Hepatocyte (in vitro differentiated cells): ENCODE results near the gene ZBTB7C. TPM values are rescaled to one million over a fixed set of nuclear protein-coding genes. Genes with fewer than 3 reads are reported as not detected.

Experiments used
- DNase-seq: peaks from one replicate; pipeline ENCODE4 v3.0.0-alpha.2; 2016; ENCODE audit warnings: low spot score
- H2AFZ ChIP-seq: fragments of 200-600 bp; sonication (generic); 2 replicates; pipeline ENCODE4 v1.6.0; 2016; ENCODE audit warnings: antibody characterized with exemption, mild to moderate bottlenecking
- H3K27ac ChIP-seq: fragments of 200-600 bp; sonication (generic); 2 replicates; pipeline ENCODE4 v1.5.1; 2016; ENCODE audit warnings: mild to moderate bottlenecking
- H3K27me3 ChIP-seq: fragments of 200-600 bp; sonication (generic); 2 replicates; pipeline ENCODE4 v1.6.1; 2016
- H3K36me3 ChIP-seq: fragments of 200-600 bp; sonication (generic); replicated peaks from 2 replicates; pipeline ENCODE4 v1.5.1; 2016; ENCODE audit warnings: low read depth; ENCODE audit not compliant: insufficient read depth
- H3K4me1 ChIP-seq: fragments of 200-600 bp; sonication (generic); 2 replicates; pipeline ENCODE4 v1.5.1; 2016; ENCODE audit warnings: mild to moderate bottlenecking, moderate library complexity; ENCODE audit not compliant: insufficient read depth
- H3K4me2 ChIP-seq: fragments of 200-600 bp; sonication (generic); 2 replicates; pipeline ENCODE4 v1.6.0; 2016
- H3K4me3 ChIP-seq: fragments of 200-600 bp; sonication (generic); 2 replicates; pipeline ENCODE4 v1.5.1; 2016; ENCODE audit warnings: mild to moderate bottlenecking
- H3K79me2 ChIP-seq: fragments of 200-600 bp; sonication (generic); 2 replicates; pipeline ENCODE4 v1.6.0; 2017; ENCODE audit warnings: mild to moderate bottlenecking
- H3K9me2 ChIP-seq: fragments of 200-600 bp; sonication (generic); replicated peaks from 2 replicates; pipeline ENCODE4 v1.6.0; 2017; ENCODE audit warnings: mild to moderate bottlenecking; ENCODE audit not compliant: insufficient read depth
- H3K9me3 ChIP-seq: fragments of 200-600 bp; sonication (generic); 2 replicates; pipeline ENCODE4 v1.5.1; 2016; ENCODE audit warnings: low read depth, mild to moderate bottlenecking
- H4K20me1 ChIP-seq: fragments of 200-600 bp; sonication (generic); 2 replicates; pipeline ENCODE4 v1.6.0; 2016; ENCODE audit warnings: mild to moderate bottlenecking; ENCODE audit not compliant: insufficient read depth, poor library complexity, severe bottlenecking
- CTCF ChIP-seq: fragments of 200-600 bp; sonication (generic); IDR thresholded peaks from 2 replicates; pipeline ENCODE4 v1.5.1; 2016; ENCODE audit warnings: antibody characterized with exemption, mild to moderate bottlenecking; ENCODE audit not compliant: poor library complexity
- EZH2 ChIP-seq: fragments of 200-600 bp; sonication (generic); IDR thresholded peaks from 2 replicates; pipeline ENCODE4 v1.6.1; 2016; ENCODE audit warnings: antibody characterized with exemption, mild to moderate bottlenecking, borderline replicate concordance
- EZH2phosphoT487 ChIP-seq: fragments of 200-600 bp; sonication (generic); IDR thresholded peaks from one replicate; pipeline ENCODE4 v1.6.1; 2018; ENCODE audit warnings: antibody characterized with exemption, mild to moderate bottlenecking, low read depth, moderate library complexity; ENCODE audit not compliant: unreplicated experiment, severe bottlenecking
- WGBS: methylation state at CpG from one replicate; pipeline ENCODE4 v1.1.6; 2016; ENCODE audit warnings: low lambda C conversion rate; ENCODE audit errors: missing lambda C conversion rate; 5-methylcytosine and 5-hydroxymethylcytosine counted together
- polyA plus RNA-seq: library from polyadenylated mRNA; unstranded; fragments of >200 nt; fragmentation: Nextera tagmentation; extraction: Ambion mirVana; gene quantifications from 2 replicates; pipeline ENCODE4 v1.2.1, GENCODE V29; 2016
- total RNA-seq: library from RNA; depleted of rRNA; stranded (reverse); fragments of >200 nt; gene quantifications from 2 replicates; pipeline ENCODE4 v1.2.3, GENCODE V29; 2014

The ZBTB7C gene
- total and polyA plus RNA-seq, 2 experiments from 2014 or later, result 0.70 to 1.0 TPM

GRCh38 chr18:48181087-48181823 lies 227.9 kb downstream of the ZBTB7C start:
- Histone ChIP-seq H2AFZ (no peak overlapping the region), H4K20me1 (no peaks in the 10 kb centered on the region), H3K9me2 (no peaks in the 10 kb centered on the region), H3K79me2 (no peaks in the 10 kb centered on the region), H3K4me1 (no peaks in the 10 kb centered on the region), H3K9me3 (no peaks in the 10 kb centered on the region), H3K4me3 (no peak overlapping the region), H3K27ac (no peak overlapping the region), H3K27me3 (no peaks in the 10 kb centered on the region), H3K36me3 (no peaks in the 10 kb centered on the region), H3K4me2 (no peak overlapping the region)
- WGBS, result 91% methylated on average over 3 of the region's 3 CpGs
- no peak for DNase-seq
- TF ChIP-seq EZH2 (no peak), CTCF (no peak), EZH2phosphoT487 (no peak)

GRCh38 chr18:48179666-48180065 lies 229.5 kb downstream of the ZBTB7C start:
- no peaks in the 10 kb centered on the region for H3K4me1 ChIP-seq
- TF ChIP-seq EZH2phosphoT487 (no peak), CTCF (no peak), EZH2 (no peak)
- no peaks in the 10 kb centered on the region for H3K79me2 ChIP-seq
- H3K9me3 ChIP-seq, result no peaks in the 10 kb centered on the region
- H4K20me1 ChIP-seq, result no peaks in the 10 kb centered on the region
- H3K27ac ChIP-seq, result no peak overlapping the region
- no peaks in the 10 kb centered on the region for H3K9me2 ChIP-seq
- no peak overlapping the region for H3K4me3 ChIP-seq
- H3K27me3 ChIP-seq, result no peaks in the 10 kb centered on the region
- H2AFZ ChIP-seq, result no peak overlapping the region
- H3K4me2 ChIP-seq, result no peak overlapping the region
- H3K36me3 ChIP-seq, result no peaks in the 10 kb centered on the region
- DNase-seq, result no peak
- WGBS, result 100% methylated on average over 1 of the region's 2 CpGs

GRCh38 chr18:48179001-48179400 lies 230.2 kb downstream of the ZBTB7C start:
- 89% methylated on average over 3 of the region's 3 CpGs for WGBS
- DNase-seq, result no peak

More at GRCh38 chr18:48179001-48179400, 230.2 kb downstream of the ZBTB7C start:
- no peak overlapping the region for H3K4me2 ChIP-seq
- H3K27ac ChIP-seq, result no peak overlapping the region
- H3K79me2 ChIP-seq, result no peaks in the 10 kb centered on the region
- no peaks in the 10 kb centered on the region for H4K20me1 ChIP-seq
- no peaks in the 10 kb centered on the region for H3K9me2 ChIP-seq
- H3K9me3 ChIP-seq, result no peaks in the 10 kb centered on the region
- no peak overlapping the region for H3K4me3 ChIP-seq
- no peaks in the 10 kb centered on the region for H3K4me1 ChIP-seq
- no peaks in the 10 kb centered on the region for H3K27me3 ChIP-seq
- H2AFZ ChIP-seq, result no peak overlapping the region
- TF ChIP-seq EZH2, result no peak
- no peak for TF ChIP-seq EZH2phosphoT487
- TF ChIP-seq CTCF, result no peak
- no peaks in the 10 kb centered on the region for H3K36me3 ChIP-seq
